Ovary (tissue), 3 donors: ENCODE data around the gene CHRM4.

Experiments
- POLR2A ChIP-seq: fragments of 450-650 bp; IDR thresholded peaks from one replicate; pipeline ENCODE4 v1.6.1; 2017; ENCODE audit warnings: antibody characterized with exemption, mild to moderate bottlenecking, moderate library complexity
- TF ChIP-seq, protein P1 (sequence below), 3 donors: fragments of 450-650 bp in 2 of 3; fragments of 200-600 bp in 1 of 3; IDR thresholded peaks; one replicate each; pipeline versions ENCODE4 v1.5.1 to v1.8.0; 2016 to 2022; ENCODE audit warnings: antibody characterized with exemption in 3 of 3, mild to moderate bottlenecking in 1 of 3
- donor health status: DM: no; HTN: no; CAD: no.

DNA sequence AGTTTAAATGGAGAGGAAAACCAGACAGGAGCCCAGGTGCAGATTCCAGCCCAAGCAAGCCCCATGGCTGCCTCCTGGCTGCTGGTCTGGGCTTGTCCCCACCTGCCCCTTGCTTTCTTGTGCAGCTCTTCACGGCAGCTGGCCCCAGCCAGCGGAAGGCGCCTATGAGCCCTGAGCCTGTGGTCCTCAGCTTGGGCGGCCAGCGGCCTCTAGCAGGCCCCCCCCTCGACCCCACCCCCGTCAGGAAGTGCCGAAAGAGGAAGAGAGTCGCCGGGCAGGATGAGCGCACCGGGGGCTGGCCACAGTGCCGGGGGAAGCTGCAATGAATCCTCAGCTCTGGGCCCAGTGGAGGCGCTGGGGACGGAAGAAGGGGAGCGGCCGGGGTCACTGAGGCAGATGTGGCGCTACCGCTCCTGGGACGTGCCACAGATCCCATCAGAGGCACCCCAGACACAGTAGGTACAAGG lies 46.4 kb downstream of the CHRM4 start:
- TF ChIP-seq, protein P1, sequence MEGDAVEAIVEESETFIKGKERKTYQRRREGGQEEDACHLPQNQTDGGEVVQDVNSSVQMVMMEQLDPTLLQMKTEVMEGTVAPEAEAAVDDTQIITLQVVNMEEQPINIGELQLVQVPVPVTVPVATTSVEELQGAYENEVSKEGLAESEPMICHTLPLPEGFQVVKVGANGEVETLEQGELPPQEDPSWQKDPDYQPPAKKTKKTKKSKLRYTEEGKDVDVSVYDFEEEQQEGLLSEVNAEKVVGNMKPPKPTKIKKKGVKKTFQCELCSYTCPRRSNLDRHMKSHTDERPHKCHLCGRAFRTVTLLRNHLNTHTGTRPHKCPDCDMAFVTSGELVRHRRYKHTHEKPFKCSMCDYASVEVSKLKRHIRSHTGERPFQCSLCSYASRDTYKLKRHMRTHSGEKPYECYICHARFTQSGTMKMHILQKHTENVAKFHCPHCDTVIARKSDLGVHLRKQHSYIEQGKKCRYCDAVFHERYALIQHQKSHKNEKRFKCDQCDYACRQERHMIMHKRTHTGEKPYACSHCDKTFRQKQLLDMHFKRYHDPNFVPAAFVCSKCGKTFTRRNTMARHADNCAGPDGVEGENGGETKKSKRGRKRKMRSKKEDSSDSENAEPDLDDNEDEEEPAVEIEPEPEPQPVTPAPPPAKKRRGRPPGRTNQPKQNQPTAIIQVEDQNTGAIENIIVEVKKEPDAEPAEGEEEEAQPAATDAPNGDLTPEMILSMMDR (IDR thresholded peaks at IDR 0.05) = no peak
- TF ChIP-seq POLR2A = no peak
